Liver (tissue), 9 donors: ENCODE data around the gene SLC20A1. TPM values are rescaled to one million over a fixed set of nuclear protein-coding genes. Genes with fewer than 3 reads are reported as not detected.
"Not testable (repeated sequence)": the region's sequence is repeated elsewhere in the genome, so short reads cannot be mapped to it uniquely, and the experiment has no call there.

Experiments
- DNase-seq: peaks from one replicate; pipeline ENCODE4 v3.0.0-alpha.2; 2017; ENCODE audit warnings: low spot score
- H3K27ac ChIP-seq, 2 donors: one replicate each; pipeline ENCODE4 v1.7.0; 2013; ENCODE audit warnings: inconsistent platforms in 2 of 2, low read length in 2 of 2, control low read depth in 1 of 2, low read depth in 1 of 2, mild to moderate bottlenecking in 1 of 2
- H3K27me3 ChIP-seq, 4 donors: one replicate each; pipeline versions ENCODE4 v1.6.1 to v1.7.0; 2013; ENCODE audit warnings: low read length in 3 of 4, inconsistent platforms in 1 of 4, mild to moderate bottlenecking in 1 of 4, moderate library complexity in 1 of 4; ENCODE audit not compliant: control insufficient read depth in 4 of 4, insufficient read depth in 4 of 4
- H3K36me3 ChIP-seq, 4 donors: one replicate each; pipeline versions ENCODE4 v1.6.1 to v1.7.0; 2013; ENCODE audit warnings: low read length in 3 of 4, mild to moderate bottlenecking in 3 of 4, low read depth in 1 of 4, moderate library complexity in 1 of 4; ENCODE audit not compliant: control insufficient read depth in 4 of 4, insufficient read depth in 3 of 4
- H3K4me1 ChIP-seq, 4 donors: one replicate each; pipeline versions ENCODE4 v1.6.1 to v1.7.0; 2013; ENCODE audit warnings: low read length in 3 of 4, mild to moderate bottlenecking in 3 of 4, moderate library complexity in 1 of 4; ENCODE audit not compliant: control insufficient read depth in 4 of 4, insufficient read depth in 4 of 4
- H3K4me3 ChIP-seq, 3 donors: one replicate each; pipeline versions ENCODE4 v1.6.1 to v1.7.0; 2013; ENCODE audit warnings: low read length in 3 of 3, control low read depth in 1 of 3, low read depth in 1 of 3, mild to moderate bottlenecking in 1 of 3
- H3K9ac ChIP-seq, 2 donors: one replicate each; pipeline ENCODE4 v1.7.0; 2013; ENCODE audit warnings: low read length in 2 of 2, mild to moderate bottlenecking in 2 of 2, moderate library complexity in 2 of 2, control low read depth in 1 of 2, low read depth in 1 of 2
- H3K9me3 ChIP-seq, 4 donors: one replicate each; pipeline versions ENCODE4 v1.6.1 to v1.7.0; 2013; ENCODE audit warnings: low read length in 3 of 4; ENCODE audit not compliant: control insufficient read depth in 4 of 4
- ATF3 ChIP-seq: IDR thresholded peaks from 2 replicates; pipeline ENCODE4 v1.6.1; 2016; ENCODE audit warnings: antibody characterized with exemption
- EGR1 ChIP-seq, 2 donors: IDR thresholded peaks; 2 replicates each; pipeline ENCODE4 v1.6.1; 2016 to 2018; ENCODE audit warnings: antibody characterized with exemption in 2 of 2, low read depth in 2 of 2
- FOXA1 ChIP-seq: IDR thresholded peaks from 2 replicates; pipeline ENCODE4 v1.6.1; 2016; ENCODE audit warnings: antibody characterized with exemption
- FOXA2 ChIP-seq: IDR thresholded peaks from 2 replicates; pipeline ENCODE4 v1.6.1; 2016; ENCODE audit warnings: antibody characterized with exemption
- GABPA ChIP-seq, 2 donors: IDR thresholded peaks in 1 of 2; conservative IDR thresholded peaks in 1 of 2; 2 replicates each; pipeline ENCODE4 v1.6.1; 2016; ENCODE audit warnings: antibody characterized with exemption in 2 of 2, mild to moderate bottlenecking in 1 of 2, moderate library complexity in 1 of 2
- HNF4A ChIP-seq, 2 donors: conservative IDR thresholded peaks; 2 replicates each; pipeline ENCODE4 v1.6.1; 2016; ENCODE audit warnings: antibody characterized with exemption in 2 of 2, mild to moderate bottlenecking in 2 of 2
- HNF4G ChIP-seq: IDR thresholded peaks from 2 replicates; pipeline ENCODE4 v1.6.1; 2016; ENCODE audit warnings: antibody characterized with exemption
- JUND ChIP-seq, 2 donors: IDR thresholded peaks; 2 replicates each; pipeline ENCODE4 v1.6.1; 2016; ENCODE audit warnings: antibody characterized with exemption in 2 of 2
- NR2F2 ChIP-seq: IDR thresholded peaks from 2 replicates; pipeline ENCODE4 v1.6.1; 2016; ENCODE audit warnings: antibody characterized with exemption
- RAD21 ChIP-seq, 2 donors: IDR thresholded peaks; 2 replicates each; pipeline ENCODE4 v1.6.1; 2016; ENCODE audit warnings: antibody characterized with exemption in 2 of 2, mild to moderate bottlenecking in 2 of 2
- SP1 ChIP-seq: IDR thresholded peaks from 2 replicates; pipeline ENCODE4 v1.6.1; 2018; ENCODE audit warnings: antibody characterized with exemption, mild to moderate bottlenecking
- TAF1 ChIP-seq: conservative IDR thresholded peaks from 2 replicates; pipeline ENCODE4 v1.6.1; 2016; ENCODE audit warnings: antibody characterized with exemption, mild to moderate bottlenecking
- YY1 ChIP-seq: IDR thresholded peaks from 2 replicates; pipeline ENCODE4 v1.6.1; 2016; ENCODE audit warnings: antibody characterized with exemption, mild to moderate bottlenecking
- ZBTB33 ChIP-seq: IDR thresholded peaks from 2 replicates; pipeline ENCODE4 v1.6.1; 2016; ENCODE audit warnings: antibody characterized with exemption
- WGBS: extraction: QIAGEN DNeasy Blood & Tissue Kit; methylation state at CpG from one replicate; pipeline ENCODE4 v1.1.7; 2013; 5-methylcytosine and 5-hydroxymethylcytosine counted together
- polyA plus RNA-seq, 2 donors: library from polyadenylated mRNA; stranded (reverse) in 1 of 2; unstranded in 1 of 2; fragments of 200-250 nt in 1 of 2; fragments of >200 nt in 1 of 2; fragmentation: Nextera tagmentation in 1 of 2; extraction: Ambion mirVana in 1 of 2; gene quantifications; one replicate each; pipeline versions ENCODE4 v1.2.1 to v1.2.3, GENCODE V29; 2013 to 2015
- total RNA-seq, 2 donors: library from RNA; depleted of rRNA; stranded (reverse); fragments of >200 nt; gene quantifications; one replicate each; pipeline ENCODE4 v1.2.3, GENCODE V29; 2014
- TF ChIP-seq, protein P1 (sequence below): IDR thresholded peaks from 2 replicates; pipeline ENCODE4 v1.6.1; 2016; ENCODE audit warnings: antibody characterized with exemption, mild to moderate bottlenecking
- TF ChIP-seq, protein P2 (sequence below): IDR thresholded peaks from 2 replicates; pipeline ENCODE4 v1.6.1; 2016; ENCODE audit warnings: antibody characterized with exemption
- TF ChIP-seq, protein P3 (sequence below): fragments of 150-350 bp; IDR thresholded peaks from 2 replicates; pipeline ENCODE4 v1.5.1; 2017; ENCODE audit warnings: improper control_type of control experiment, low read depth, low read length; ENCODE audit not compliant: missing input control
- donor health status: healthy.
- donor health status: healthy.
- donor health status: healthy.
- donor health status: healthy.
- donor health status: healthy.

Gene SLC20A1
- total and polyA plus RNA-seq, 4 donors = 15.3 to 56.9 (median 20.0) TPM

DNA sequence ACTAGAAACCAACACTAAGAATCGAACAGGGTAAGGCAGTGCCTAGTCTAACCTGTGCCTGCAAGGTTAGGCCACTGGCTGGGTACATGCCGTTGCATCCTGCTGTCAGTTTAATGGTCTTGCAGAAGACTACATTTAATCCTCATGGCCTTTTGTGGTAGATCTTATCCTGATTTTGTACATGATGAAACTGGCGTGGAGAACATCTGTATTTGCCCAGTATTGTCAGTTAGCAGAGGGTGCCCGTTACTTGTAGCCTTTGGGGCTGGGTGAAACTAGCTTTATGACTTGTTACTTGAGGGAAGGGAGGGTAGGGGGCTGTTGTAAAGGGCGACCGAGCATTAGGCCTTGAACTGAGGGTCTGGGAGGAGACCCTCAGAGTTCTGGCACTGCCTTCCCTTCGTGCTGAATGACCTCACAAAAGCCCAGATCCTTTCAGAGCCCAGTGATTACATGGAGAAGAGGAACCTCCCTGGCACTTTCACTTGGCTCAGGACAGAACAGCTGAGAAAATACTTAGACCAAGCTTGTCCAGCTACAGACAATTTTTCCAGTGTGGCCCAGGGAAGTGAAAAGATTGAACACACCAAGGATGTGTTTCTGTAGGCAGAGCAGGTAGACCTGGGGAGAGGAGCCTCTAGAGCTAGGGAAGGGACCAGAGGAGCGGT lies 19.5 kb downstream of the SLC20A1 start (continued):
- TF ChIP-seq, protein P1, sequence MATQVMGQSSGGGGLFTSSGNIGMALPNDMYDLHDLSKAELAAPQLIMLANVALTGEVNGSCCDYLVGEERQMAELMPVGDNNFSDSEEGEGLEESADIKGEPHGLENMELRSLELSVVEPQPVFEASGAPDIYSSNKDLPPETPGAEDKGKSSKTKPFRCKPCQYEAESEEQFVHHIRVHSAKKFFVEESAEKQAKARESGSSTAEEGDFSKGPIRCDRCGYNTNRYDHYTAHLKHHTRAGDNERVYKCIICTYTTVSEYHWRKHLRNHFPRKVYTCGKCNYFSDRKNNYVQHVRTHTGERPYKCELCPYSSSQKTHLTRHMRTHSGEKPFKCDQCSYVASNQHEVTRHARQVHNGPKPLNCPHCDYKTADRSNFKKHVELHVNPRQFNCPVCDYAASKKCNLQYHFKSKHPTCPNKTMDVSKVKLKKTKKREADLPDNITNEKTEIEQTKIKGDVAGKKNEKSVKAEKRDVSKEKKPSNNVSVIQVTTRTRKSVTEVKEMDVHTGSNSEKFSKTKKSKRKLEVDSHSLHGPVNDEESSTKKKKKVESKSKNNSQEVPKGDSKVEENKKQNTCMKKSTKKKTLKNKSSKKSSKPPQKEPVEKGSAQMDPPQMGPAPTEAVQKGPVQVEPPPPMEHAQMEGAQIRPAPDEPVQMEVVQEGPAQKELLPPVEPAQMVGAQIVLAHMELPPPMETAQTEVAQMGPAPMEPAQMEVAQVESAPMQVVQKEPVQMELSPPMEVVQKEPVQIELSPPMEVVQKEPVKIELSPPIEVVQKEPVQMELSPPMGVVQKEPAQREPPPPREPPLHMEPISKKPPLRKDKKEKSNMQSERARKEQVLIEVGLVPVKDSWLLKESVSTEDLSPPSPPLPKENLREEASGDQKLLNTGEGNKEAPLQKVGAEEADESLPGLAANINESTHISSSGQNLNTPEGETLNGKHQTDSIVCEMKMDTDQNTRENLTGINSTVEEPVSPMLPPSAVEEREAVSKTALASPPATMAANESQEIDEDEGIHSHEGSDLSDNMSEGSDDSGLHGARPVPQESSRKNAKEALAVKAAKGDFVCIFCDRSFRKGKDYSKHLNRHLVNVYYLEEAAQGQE = no peak
- TF ChIP-seq GABPA (IDR thresholded peaks at IDR 0.05 in 1 of 2, conservative IDR thresholded peaks at IDR 0.05 in 1 of 2) (no peak), ATF3 (no peak)

DNA sequence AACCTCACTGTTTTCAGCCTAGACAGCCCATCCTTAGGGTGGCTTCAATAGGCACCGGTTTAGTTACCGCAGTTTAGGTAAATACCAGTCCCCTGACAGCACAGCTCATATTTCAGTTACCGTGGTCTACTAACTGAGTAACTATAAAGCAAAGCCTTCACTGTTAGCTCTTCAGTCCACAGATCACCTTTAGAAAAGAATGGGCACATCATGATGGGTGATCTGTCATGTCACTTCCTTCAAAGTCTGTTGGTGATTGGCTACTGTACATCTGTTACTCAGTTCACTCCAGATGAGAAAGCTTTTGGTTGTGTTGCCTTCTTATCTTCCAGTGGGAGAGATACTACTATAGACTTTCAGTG lies 21.0 kb downstream of the SLC20A1 start:
- no peak overlapping the region for H3K27ac ChIP-seq
- 90% methylated on average over 3 of the region's 3 CpGs for WGBS
- DNase-seq = no peak
- H3K27me3 ChIP-seq = no peaks in the 10 kb centered on the region
- H3K9me3 ChIP-seq = no peaks in the 10 kb centered on the region
- peaks cover under 1 to 28% (median 20%) of the 10 kb centered on the region in 4 donors for H3K36me3 ChIP-seq
- H3K4me1 ChIP-seq = peaks cover 4 to 13% (median 7%) of the 10 kb centered on the region in 4 donors
- TF ChIP-seq, protein P1 = no peak
- TF ChIP-seq FOXA1 (no peak), EGR1 (IDR thresholded peaks at IDR 0.05; ENCODE audit: low read depth in 2 of 2) (no peak), HNF4A (conservative IDR thresholded peaks at IDR 0.05) (no peak), JUND (IDR thresholded peaks at IDR 0.05) (no peak), SP1 (no peak), ZBTB33 (no peak), YY1 (no peak), FOXA2 (no peak), TAF1 (no peak), RAD21 (IDR thresholded peaks at IDR 0.05) (no peak), HNF4G (no peak), GABPA (IDR thresholded peaks at IDR 0.05 in 1 of 2, conservative IDR thresholded peaks at IDR 0.05 in 1 of 2) (no peak), NR2F2 (no peak), ATF3 (no peak)
- TF ChIP-seq, protein P2, sequence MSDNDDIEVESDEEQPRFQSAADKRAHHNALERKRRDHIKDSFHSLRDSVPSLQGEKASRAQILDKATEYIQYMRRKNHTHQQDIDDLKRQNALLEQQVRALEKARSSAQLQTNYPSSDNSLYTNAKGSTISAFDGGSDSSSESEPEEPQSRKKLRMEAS = no peak
- TF ChIP-seq, protein P3, sequence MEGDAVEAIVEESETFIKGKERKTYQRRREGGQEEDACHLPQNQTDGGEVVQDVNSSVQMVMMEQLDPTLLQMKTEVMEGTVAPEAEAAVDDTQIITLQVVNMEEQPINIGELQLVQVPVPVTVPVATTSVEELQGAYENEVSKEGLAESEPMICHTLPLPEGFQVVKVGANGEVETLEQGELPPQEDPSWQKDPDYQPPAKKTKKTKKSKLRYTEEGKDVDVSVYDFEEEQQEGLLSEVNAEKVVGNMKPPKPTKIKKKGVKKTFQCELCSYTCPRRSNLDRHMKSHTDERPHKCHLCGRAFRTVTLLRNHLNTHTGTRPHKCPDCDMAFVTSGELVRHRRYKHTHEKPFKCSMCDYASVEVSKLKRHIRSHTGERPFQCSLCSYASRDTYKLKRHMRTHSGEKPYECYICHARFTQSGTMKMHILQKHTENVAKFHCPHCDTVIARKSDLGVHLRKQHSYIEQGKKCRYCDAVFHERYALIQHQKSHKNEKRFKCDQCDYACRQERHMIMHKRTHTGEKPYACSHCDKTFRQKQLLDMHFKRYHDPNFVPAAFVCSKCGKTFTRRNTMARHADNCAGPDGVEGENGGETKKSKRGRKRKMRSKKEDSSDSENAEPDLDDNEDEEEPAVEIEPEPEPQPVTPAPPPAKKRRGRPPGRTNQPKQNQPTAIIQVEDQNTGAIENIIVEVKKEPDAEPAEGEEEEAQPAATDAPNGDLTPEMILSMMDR = no peak
- no peak overlapping the region for H3K4me3 ChIP-seq
- H3K9ac ChIP-seq = no peak overlapping the region

- Histone ChIP-seq H3K4me1 (peaks cover 4 to 20% (median 9%) of the 10 kb centered on the region in 4 donors), H3K36me3 (peaks cover 0 to 22% (median 16%) of the 10 kb centered on the region in 4 donors)
- not testable (repeated sequence) for H3K4me3 ChIP-seq, H3K27me3 ChIP-seq, DNase-seq, H3K9me3 ChIP-seq, H3K27ac ChIP-seq, H3K9ac ChIP-seq
- 91% methylated on average over 6 of the region's 6 CpGs for WGBS
Measured at GRCh38 chr2:112667540-112667939, 21.8 kb downstream of the SLC20A1 start.
